Activated CD8-positive, alpha-beta memory T cell treated with anti-CD3 and anti-CD28 coated beads, Interleukin-2, amount 50 U/mL, for 1 hour (primary cell): ENCODE measurements around the gene CEP55.

Experiments
- DNase-seq: peaks from one replicate; pipeline ENCODE4 v3.0.0-alpha.2; 2020; ENCODE audit errors: extremely low read depth

Gene CEP55

GRCh38 chr10:93469454-93469853 is 27.0 kb upstream of the CEP55 start:
- no peak for DNase-seq

- no peak for DNase-seq
Observed at GRCh38 chr10:93471110-93471651, 25.2 kb upstream of the CEP55 start.

- DNase-seq, result no peak
Observed at GRCh38 chr10:93473161-93473560, 23.3 kb upstream of the CEP55 start.

GRCh38 chr10:93473804-93474472 is 22.5 kb upstream of the CEP55 start:
- DNase-seq, result no peak

GRCh38 chr10:93475227-93475626 is 21.2 kb upstream of the CEP55 start:
- DNase-seq, result no peak

- no peak for DNase-seq
Observed at GRCh38 chr10:93475871-93476270, 20.5 kb upstream of the CEP55 start.

GRCh38 chr10:93476756-93477155 is 19.7 kb upstream of the CEP55 start:
- no peak for DNase-seq

- no peak for DNase-seq
Observed at GRCh38 chr10:93478873-93479272, 17.5 kb upstream of the CEP55 start.

- DNase-seq, result no peak
Observed at GRCh38 chr10:93481637-93482144, 14.7 kb upstream of the CEP55 start.

- peak; percentile 21 for DNase-seq
Observed at GRCh38 chr10:93482145-93482834, 14.1 kb upstream of the CEP55 start, which contains the start of gene MYOF. Gene MYOF, minus strand, starts transcription at chr10:93482334. Its CDS starts 140 bp downstream, at chr10:93482194.

- no peak for DNase-seq
Observed at GRCh38 chr10:93485690-93486089, 10.7 kb upstream of the CEP55 start.

- DNase-seq, result no peak
Observed at GRCh38 chr10:93488956-93489528, 7.4 kb upstream of the CEP55 start.

- no peak for DNase-seq
Observed at GRCh38 chr10:93491602-93492121, 4.8 kb upstream of the CEP55 start.

- DNase-seq, result no peak
Observed at GRCh38 chr10:93493162-93493561, 3.2 kb upstream of the CEP55 start.

GRCh38 chr10:93494494-93494893 is 1.9 kb upstream of the CEP55 start:
- no peak for DNase-seq

GRCh38 chr10:93495654-93496321 is 624 bp upstream of the CEP55 start:
- no peak for DNase-seq

GRCh38 chr10:93498166-93498565 is 1.8 kb downstream of the CEP55 start:
- no peak for DNase-seq

- no peak for DNase-seq
Observed at GRCh38 chr10:93501650-93502049, 5.2 kb downstream of the CEP55 start.

GRCh38 chr10:93503075-93503474 is 6.7 kb downstream of the CEP55 start:
- no peak for DNase-seq

GRCh38 chr10:93505075-93505474 is 8.7 kb downstream of the CEP55 start:
- no peak for DNase-seq

- DNase-seq, result no peak
Observed at GRCh38 chr10:93509816-93510215, 13.4 kb downstream of the CEP55 start.

- no peak for DNase-seq
Observed at GRCh38 chr10:93512565-93512964, 16.2 kb downstream of the CEP55 start.
